H1 (cell line): Measurements from ENCODE around the gene PLCB4. TPM values are rescaled to one million over a fixed set of nuclear protein-coding genes. Genes with fewer than 3 reads are reported as not detected.

Source experiments
- CTBP2 ChIP-seq: IDR thresholded peaks from 2 replicates; pipeline ENCODE4 v1.7.0; 2011; ENCODE audit warnings: borderline replicate concordance, mild to moderate bottlenecking, moderate library complexity, mixed read lengths, low read length; ENCODE audit not compliant: insufficient read depth, insufficient read length
- TBP ChIP-seq: IDR thresholded peaks from 2 replicates; pipeline ENCODE4 v1.6.1; 2011; ENCODE audit warnings: low read depth, low read length, improper control_type of control experiment
- polyA plus RNA-seq, 7 experiments: library from polyadenylated mRNA; depleted of rRNA in 3 of 7; stranded (reverse) in 5 of 7; unstranded in 2 of 7; fragments of >200 nt in 5 of 7; fragments of 200-250 nt in 2 of 7; gene quantifications; 1 replicate in 5 of 7; 2 replicates in 1 of 7; 4 replicates in 1 of 7; pipeline versions ENCODE4 v1.2.1 to v1.2.3, GENCODE V29; 2011 to 2013; ENCODE audit warnings: missing spikeins in 2 of 7, mixed read lengths in 2 of 7
- total RNA-seq: library from RNA; stranded (reverse); fragmentation: NEBNext Ultra II Directional; extraction: Animal tissue kit (Norgen Biotek cat#: 25700); gene quantifications from 2 replicates; pipeline ENCODE4 v1.2.1, GENCODE V29; 2021

Gene PLCB4
- total and polyA plus RNA-seq, 2 of the 8 experiments (the other 6 are each of a cell fraction or from before 2014, with no cell fraction given) = 3.2 to 14.1 TPM

DNA sequence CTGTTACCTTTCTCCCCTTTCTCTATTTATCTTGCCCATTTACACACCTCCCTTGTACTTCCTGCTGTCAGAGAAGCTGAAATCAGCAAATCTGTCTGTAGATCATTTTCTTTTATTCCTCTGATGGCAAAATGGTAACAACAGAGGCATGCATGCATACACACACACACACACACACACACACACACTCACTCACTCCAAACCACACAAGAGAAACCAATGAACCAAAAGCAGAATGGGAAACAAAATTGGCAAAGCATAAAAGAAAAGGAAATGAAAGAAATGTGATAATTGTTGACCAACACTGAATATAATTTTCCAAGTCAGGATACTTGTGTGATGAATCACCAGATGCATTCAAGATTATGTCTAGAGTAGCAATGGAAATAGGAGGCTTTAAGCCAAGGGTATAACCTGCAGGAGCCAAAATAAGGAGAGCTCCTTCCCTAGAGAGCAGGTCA, 172.4 kb downstream of the PLCB4 start (continued):
- TF ChIP-seq TBP (no peak), CTBP2 (no peak)
